LHCN-M2 (cell line): ENCODE results near the gene CDKN2B. TPM values are rescaled to one million over a fixed set of nuclear protein-coding genes. Genes with fewer than 3 reads are reported as not detected.

Source experiments
- DNase-seq: peaks from one replicate; pipeline ENCODE4 v3.0.0-alpha.2; 2012; ENCODE audit warnings: low read depth
- total RNA-seq: library from RNA; depleted of rRNA; stranded (reverse); fragments of >200 nt; gene quantifications from 2 replicates; pipeline ENCODE4 v1.2.3, GENCODE V29; 2014

CDKN2B gene
- total RNA-seq, 1 experiment from 2014 or later = 14.2 TPM

DNA sequence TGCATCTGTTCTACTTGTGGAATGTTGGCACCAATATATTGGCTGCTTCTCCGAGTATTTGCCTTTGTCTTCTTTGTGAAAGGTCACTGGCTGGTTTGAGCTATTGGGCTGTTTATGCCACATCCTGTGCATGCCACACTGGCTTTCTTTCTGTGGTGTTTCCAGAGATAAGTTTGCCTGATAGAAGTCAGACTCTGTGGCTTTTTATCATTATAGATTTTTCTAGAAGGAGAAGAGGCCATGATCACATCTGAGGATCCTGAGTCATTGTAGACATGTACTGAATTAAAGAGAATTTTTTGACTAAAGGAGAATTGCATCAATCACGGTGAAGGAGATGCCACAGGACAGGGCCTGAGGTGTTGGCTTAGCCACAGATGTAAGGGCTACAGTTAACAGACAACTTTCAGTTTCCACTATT, 26.5 kb upstream of the CDKN2B start:
- peak; percentile 65 for DNase-seq

DNA sequence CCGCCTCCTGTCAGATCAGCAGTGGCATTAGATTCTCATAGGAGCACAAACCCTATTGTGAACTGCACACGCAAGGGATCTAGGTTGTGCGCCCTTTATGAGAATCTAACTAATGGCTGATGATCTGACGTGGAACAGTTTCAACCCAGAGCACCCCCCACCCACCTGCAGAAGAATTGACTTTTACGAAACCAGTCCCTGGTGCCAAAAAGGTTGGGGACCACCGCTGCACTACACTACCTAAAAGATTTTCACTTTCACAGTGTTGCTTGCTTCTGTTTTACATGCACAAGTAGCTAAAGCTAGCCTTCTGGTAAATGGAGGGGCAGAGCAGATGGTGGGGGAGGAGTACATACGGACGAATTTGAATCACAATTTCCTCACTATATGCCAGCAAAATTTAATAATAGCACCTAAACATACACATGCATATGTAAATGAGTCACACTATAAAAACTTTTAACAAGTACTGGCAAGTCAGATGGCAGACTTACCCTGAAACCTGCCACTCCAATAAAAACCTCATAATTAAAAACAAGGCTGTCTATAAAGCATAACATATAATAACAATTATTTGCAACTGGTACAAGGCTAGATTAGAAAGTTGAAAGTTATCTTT, 24.0 kb upstream of the CDKN2B start:
- DNase-seq = no peak

- DNase-seq = no peak
Observed at GRCh38 chr9:22031655-22032411, 22.7 kb upstream of the CDKN2B start.

- peak; percentile 82 for DNase-seq
Observed at GRCh38 chr9:22030101-22030598, 21.0 kb upstream of the CDKN2B start.

DNA sequence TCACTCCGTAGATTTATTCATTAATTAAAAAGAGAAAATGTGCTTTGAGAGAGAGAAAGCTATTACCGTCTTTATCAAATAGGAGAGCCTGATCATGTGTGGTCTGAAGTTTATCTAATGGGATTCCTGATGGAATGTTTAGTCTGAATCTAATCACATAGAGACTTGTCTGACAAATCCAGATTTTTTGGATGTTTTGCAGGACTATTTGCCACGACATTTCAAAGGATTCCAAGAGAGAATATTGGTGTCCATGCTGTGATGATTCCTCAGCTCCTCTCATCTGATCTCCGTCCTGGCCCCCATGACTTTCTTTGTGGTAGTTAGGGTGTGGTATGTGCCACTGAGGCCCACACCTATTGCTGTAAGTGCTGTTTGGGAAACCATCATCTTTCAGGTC, 20.1 kb upstream of the CDKN2B start:
- DNase-seq = no peak

DNA sequence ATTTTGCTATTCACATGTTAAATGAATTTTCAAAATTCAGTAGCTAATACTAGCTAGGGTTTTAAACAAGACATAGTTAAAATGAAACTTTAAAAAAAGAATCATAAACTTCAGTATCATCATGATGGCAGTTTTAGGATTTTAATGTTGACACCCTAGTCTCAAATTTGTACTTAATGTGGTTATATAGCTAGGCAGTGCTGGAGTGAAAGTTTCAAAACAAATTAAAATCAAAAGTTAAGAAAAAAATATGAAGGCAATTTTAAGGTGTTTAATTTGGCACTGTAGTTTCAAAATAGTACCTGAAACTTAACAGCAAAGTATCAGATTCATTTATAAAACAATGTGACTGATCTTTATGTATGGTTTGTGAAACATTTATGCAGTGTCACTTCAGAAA, 19.3 kb upstream of the CDKN2B start:
- no peak for DNase-seq

DNA sequence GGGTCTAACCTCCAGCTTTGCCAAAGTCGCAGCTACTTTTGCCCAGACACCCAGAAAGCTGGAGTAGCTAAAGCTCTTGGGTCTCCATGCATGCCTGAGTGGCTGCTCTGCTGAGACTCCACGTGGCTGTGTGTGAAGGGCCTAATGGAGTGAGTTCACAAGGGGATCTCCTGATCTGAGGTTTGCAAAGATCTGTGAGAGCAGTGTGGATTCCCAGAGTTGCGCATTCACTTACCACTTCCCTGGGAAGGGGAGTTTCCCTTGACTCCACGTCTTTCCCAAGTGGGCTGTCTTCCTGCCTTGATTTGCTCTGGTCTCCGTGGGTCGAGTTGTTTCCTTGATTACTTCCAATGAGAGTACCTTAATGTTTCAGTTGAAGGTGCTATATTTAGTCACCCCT, 17.6 kb upstream of the CDKN2B start:
- no peak for DNase-seq

DNA sequence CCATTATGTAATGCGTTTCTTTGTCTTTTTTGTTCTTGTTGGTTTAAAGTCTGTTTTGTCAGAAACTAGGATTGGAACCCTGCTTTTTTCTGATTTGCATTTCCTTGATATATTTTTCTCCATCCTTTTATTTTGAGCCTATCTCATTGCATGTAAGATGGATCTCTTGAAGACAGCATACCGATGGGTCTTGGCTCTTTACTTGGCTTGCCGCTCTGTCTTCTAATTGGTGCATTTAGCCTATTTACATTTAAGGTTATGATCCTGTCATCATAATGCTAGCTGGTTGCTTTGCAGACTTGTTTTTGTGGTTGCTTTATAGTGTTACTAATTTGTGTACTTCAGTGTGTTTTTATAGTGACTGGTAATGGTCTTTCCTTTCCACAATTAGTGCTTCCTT, 13.3 kb upstream of the CDKN2B start:
- no peak for DNase-seq

- no peak for DNase-seq
Observed at GRCh38 chr9:22010866-22011625, 1.9 kb upstream of the CDKN2B start.

DNA sequence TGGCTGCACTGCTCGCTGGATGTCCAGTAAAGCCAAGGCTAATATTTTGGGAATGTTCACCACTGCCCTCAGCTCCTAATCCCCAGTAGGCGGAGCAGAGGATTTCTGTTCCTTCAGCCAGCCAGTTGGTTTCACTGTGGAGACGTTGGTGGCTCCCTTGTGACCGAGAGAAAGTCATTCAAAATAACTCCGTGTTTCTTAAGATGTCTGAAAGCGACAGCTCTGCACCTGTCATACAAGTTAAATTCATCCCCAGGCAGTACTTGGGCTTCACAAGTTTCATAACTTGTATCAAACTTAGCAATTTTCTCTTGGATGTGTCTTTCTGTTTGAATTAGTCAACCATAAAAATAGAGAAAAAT, 382 bp upstream of the CDKN2B start:
- DNase-seq = no peak

GRCh38 chr9:22008384-22008716, 755 bp downstream of the CDKN2B start:
- DNase-seq = no peak

GRCh38 chr9:22005702-22006606, 3.2 kb downstream of the CDKN2B start:
- no peak for DNase-seq

DNA sequence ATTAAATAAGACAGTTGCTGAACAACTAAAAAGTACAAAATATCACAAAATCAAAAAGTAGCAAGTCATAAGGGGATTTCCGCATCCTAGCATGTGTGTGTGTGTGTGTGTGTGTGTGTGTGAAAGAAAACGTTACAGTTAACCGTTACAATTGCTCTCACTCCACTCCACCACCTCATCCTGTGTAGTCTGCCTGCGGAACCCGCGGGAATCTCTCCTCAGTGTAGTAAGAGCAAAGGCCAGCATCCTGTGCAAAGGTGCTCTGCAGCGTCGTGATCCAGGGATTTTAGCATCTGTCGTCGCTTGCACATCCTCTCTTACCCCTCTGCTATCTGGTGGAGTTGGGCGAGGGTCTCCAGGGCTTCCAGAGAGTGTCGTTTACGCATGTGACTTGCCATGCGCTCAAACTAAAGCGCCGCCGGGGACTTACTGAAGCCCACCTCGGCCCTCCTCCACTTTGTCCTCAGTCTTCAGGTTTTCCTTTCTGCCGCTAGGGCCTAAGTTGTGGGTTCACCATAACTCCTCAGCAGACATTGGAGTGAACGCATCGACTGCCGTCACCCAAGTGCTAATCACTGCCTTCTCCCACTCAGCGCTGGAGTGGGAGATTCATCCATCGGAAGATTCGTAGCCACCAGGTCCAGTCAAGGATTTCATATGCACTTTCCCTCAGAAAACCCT, 3.9 kb downstream of the CDKN2B start:
- DNase-seq = no peak

DNA sequence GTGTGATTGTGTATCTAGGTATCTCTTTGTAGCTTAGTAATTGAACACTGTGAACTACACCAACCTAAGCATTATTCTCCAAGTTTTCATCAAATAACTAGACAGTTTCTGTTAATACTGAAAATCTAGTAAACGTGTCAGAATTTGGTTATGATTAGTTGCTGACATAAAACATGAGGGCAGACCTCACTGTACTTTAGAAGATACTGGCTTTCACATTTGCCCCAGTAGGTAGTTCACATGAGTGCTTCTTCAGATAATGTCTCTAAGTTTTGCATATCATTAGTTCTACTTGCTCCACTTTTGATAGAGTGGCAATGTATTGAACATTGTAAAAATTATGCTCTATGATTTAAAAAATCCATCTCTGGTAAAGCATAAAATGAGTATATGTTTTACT, 7.1 kb downstream of the CDKN2B start:
- DNase-seq = no peak

GRCh38 chr9:21998026-21998425, 11.1 kb downstream of the CDKN2B start:
- no peak for DNase-seq

GRCh38 chr9:21997480-21997879, 11.6 kb downstream of the CDKN2B start:
- no peak for DNase-seq

DNA sequence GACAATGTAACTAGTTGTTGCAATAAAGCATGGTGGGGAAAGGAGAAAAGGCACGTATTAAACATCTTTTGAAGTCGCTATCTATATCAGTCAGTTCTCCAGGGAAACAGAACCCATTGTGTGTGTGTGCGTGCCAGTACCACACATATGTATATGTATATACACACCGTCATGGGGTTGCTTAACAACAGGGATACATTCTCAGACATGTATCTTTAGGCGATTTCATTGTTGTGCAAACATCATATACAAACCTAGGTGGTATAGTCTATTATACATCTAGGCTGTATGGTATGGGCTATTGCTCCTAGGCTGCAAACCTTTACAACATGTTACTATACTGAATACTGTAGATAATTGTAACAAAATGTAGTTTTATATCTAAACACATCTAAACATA, 12.2 kb downstream of the CDKN2B start:
- no peak for DNase-seq

GRCh38 chr9:21996438-21996837, 12.7 kb downstream of the CDKN2B start:
- DNase-seq = no peak

- peak; percentile 56 for DNase-seq
Observed at GRCh38 chr9:21995666-21996398, 13.3 kb downstream of the CDKN2B start.

DNA sequence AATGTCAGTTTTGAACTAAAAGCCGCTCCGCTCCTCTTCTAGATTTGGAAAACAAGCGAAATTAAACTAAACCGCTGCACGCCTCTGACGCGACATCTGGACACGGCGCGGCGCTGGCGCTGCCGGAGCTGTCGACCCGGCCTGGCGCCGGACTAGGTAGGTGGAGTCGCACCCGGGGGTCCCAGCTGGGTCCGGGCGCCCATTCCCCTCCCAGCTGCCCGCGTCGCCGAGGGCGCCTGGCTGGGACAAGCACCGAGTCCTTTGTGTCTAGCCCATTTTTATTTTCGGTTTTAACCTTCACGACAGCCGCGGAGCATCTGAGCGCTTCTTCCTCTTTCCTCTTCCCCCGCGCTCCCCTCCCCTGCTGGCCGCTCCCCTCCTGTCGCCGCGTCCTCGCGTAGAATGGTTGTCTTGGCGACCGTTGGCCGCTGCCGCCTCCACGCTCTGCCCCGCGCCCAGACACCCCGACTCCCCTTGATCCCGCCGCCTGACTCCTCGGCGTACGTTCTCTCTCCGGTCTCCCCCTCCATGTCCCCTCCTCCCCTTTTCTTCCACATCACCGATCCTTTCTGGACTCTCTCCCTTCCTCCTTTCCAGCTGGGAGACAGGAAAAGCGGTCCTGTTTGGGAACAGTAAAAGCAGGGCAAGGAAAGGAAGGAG, 14.0 kb downstream of the CDKN2B start:
- peak; percentile 78 for DNase-seq
